ENCODE measurements around the gene ZBTB37. TPM values are rescaled to one million over a fixed set of nuclear protein-coding genes. Genes with fewer than 3 reads are reported as not detected.
"Not testable (repeated sequence)": the region's sequence is repeated elsewhere in the genome, so short reads cannot be mapped to it uniquely, and the experiment has no call there.

Gene ZBTB37
- total RNA-seq, 1 experiment from 2014 or later, result 3.1 TPM

- H3K4me3 ChIP-seq, result no peak overlapping the region
- peaks cover 3% of the 10 kb centered on the region for H3K27me3 ChIP-seq
- no peak for DNase-seq
- no peaks in the 10 kb centered on the region for H3K9me3 ChIP-seq
- H3K36me3 ChIP-seq, result no peaks in the 10 kb centered on the region
These were observed 57.4 kb downstream of the ZBTB37 start for GRCh38 chr1:173925306-173926242.

GRCh38 chr1:173930541-173930940 is 62.4 kb downstream of the ZBTB37 start:
- not testable (repeated sequence) for H3K27me3 ChIP-seq, DNase-seq

GRCh38 chr1:173934440-173934839 is 66.3 kb downstream of the ZBTB37 start:
- H3K36me3 ChIP-seq, result peaks cover 31% of the 10 kb centered on the region
- no peak overlapping the region for H3K4me3 ChIP-seq
- DNase-seq, result no peak
- H3K27me3 ChIP-seq, result no peaks in the 10 kb centered on the region
- H3K9me3 ChIP-seq, result no peaks in the 10 kb centered on the region

More at GRCh38 chr1:173930541-173930940, 62.4 kb downstream of the ZBTB37 start:
- not testable (repeated sequence) for H3K9me3 ChIP-seq, H3K4me3 ChIP-seq
- peaks cover 14% of the 10 kb centered on the region for H3K36me3 ChIP-seq

- Histone ChIP-seq H3K36me3 (peaks cover 46% of the 10 kb centered on the region), H3K27me3 (no peaks in the 10 kb centered on the region), H3K4me3 (no peak overlapping the region), H3K9me3 (no peaks in the 10 kb centered on the region)
- no peak for DNase-seq
These were observed 68.9 kb downstream of the ZBTB37 start for GRCh38 chr1:173937062-173937461.

- H3K9me3 ChIP-seq, result no peaks in the 10 kb centered on the region
- DNase-seq, result no peak
- H3K36me3 ChIP-seq, result peaks cover 56% of the 10 kb centered on the region
- H3K4me3 ChIP-seq, result no peak overlapping the region
- H3K27me3 ChIP-seq, result no peaks in the 10 kb centered on the region
These were observed 78.3 kb downstream of the ZBTB37 start for GRCh38 chr1:173946380-173946921.

GRCh38 chr1:173948594-173948993 is 80.4 kb downstream of the ZBTB37 start:
- no peaks in the 10 kb centered on the region for H3K27me3 ChIP-seq
- DNase-seq, result no peak
- H3K4me3 ChIP-seq, result no peak overlapping the region
- peaks cover 56% of the 10 kb centered on the region for H3K36me3 ChIP-seq
- no peaks in the 10 kb centered on the region for H3K9me3 ChIP-seq

Other genes with a start within 250 kb of the ZBTB37 start
- gene TEX50, start 233.0 kb upstream of the ZBTB37 start, total RNA-seq (2014; rRNA removed; shearing (Covaris generic); ENCODE audit: low replicate concordance), result not detected in 2 replicates
- not detected in 2 replicates for gene ANKRD45, start 198.5 kb upstream of the ZBTB37 start, total RNA-seq (2014; rRNA removed; shearing (Covaris generic); ENCODE audit: low replicate concordance)
- gene KLHL20, start 153.4 kb upstream of the ZBTB37 start, total RNA-seq (2014; rRNA removed; shearing (Covaris generic); ENCODE audit: low replicate concordance), result 5.0 and 43.7 TPM in 2 replicates
- 25.8 and 38.4 TPM in 2 replicates for gene DARS2, start 43.7 kb upstream of the ZBTB37 start, total RNA-seq (2014; rRNA removed; shearing (Covaris generic); ENCODE audit: low replicate concordance)
- gene CENPL, start 43.5 kb upstream of the ZBTB37 start, total RNA-seq (2014; rRNA removed; shearing (Covaris generic); ENCODE audit: low replicate concordance), result 35.3 and 148 TPM in 2 replicates
- gene GAS5, start 391 bp upstream of the ZBTB37 start, total RNA-seq (2014; rRNA removed; shearing (Covaris generic); ENCODE audit: low replicate concordance), result 531 and 1,049 TPM in 2 replicates
- not detected in 2 replicates for gene SERPINC1, start 48.9 kb downstream of the ZBTB37 start, total RNA-seq (2014; rRNA removed; shearing (Covaris generic); ENCODE audit: low replicate concordance)
- gene RC3H1, start 154.0 kb downstream of the ZBTB37 start, total RNA-seq (2014; rRNA removed; shearing (Covaris generic); ENCODE audit: low replicate concordance), result 6.6 and 13.1 TPM in 2 replicates